Subcutaneous adipose tissue (tissue), 4 donors: ENCODE data around the gene CAMSAP1. TPM values are rescaled to one million over a fixed set of nuclear protein-coding genes. Genes with fewer than 3 reads are reported as not detected.

Source experiments
- total RNA-seq, 4 donors: library from RNA; depleted of rRNA; stranded (reverse); fragments of >200 nt; gene quantifications; one replicate each; pipeline ENCODE4 v1.1.0, GENCODE V29; 2016
- TF ChIP-seq, protein P1 (sequence below): fragments of 450-650 bp; IDR thresholded peaks from one replicate; pipeline ENCODE4 v1.5.1; 2016; ENCODE audit warnings: low read depth, mild to moderate bottlenecking, control low read depth, antibody characterized with exemption, moderate library complexity

The CAMSAP1 gene
- total RNA-seq, 4 donors from 2014 or later = 23.6 to 35.0 (median 24.1) TPM

DNA sequence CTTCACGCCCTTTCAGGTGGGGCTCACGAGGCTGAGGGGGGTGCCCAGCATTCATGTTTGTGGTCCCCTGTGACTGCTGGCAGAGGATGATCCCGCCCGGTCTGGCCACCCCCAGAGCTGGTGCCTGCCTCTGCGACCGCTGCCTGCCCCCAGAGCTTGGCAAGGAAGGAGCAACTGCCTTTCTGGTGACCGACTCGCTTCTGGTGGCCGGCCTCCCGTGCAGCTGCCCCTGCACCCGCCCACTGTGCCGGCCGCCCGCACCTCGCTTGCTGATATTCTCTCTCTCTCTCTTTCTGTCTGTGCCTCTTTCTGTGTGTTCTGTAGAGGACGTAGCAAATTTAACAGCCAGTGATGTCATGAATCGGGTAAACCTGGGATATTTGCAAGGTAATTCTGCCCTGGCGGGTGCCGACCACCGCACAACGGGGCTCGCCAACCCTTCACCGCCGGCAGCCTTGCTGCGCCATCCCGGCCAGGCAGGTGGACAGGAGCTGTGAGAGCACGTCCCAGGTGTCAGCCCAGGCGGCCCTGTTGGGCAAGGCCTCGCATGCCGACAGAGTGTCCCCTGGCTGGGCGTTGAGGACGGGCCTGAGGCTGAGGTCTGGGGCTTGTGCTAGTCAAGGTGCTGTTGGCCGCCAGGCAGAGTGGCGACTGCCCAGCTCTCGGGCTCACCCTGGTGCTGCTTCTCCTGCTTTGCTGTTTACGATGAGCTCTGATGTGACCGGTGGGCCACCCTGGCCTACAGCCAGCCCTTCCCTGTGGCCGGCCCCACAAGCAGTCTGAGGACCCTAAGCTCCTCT lies 119.4 kb downstream of the CAMSAP1 start:
- TF ChIP-seq, protein P1, sequence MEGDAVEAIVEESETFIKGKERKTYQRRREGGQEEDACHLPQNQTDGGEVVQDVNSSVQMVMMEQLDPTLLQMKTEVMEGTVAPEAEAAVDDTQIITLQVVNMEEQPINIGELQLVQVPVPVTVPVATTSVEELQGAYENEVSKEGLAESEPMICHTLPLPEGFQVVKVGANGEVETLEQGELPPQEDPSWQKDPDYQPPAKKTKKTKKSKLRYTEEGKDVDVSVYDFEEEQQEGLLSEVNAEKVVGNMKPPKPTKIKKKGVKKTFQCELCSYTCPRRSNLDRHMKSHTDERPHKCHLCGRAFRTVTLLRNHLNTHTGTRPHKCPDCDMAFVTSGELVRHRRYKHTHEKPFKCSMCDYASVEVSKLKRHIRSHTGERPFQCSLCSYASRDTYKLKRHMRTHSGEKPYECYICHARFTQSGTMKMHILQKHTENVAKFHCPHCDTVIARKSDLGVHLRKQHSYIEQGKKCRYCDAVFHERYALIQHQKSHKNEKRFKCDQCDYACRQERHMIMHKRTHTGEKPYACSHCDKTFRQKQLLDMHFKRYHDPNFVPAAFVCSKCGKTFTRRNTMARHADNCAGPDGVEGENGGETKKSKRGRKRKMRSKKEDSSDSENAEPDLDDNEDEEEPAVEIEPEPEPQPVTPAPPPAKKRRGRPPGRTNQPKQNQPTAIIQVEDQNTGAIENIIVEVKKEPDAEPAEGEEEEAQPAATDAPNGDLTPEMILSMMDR = no peak

DNA sequence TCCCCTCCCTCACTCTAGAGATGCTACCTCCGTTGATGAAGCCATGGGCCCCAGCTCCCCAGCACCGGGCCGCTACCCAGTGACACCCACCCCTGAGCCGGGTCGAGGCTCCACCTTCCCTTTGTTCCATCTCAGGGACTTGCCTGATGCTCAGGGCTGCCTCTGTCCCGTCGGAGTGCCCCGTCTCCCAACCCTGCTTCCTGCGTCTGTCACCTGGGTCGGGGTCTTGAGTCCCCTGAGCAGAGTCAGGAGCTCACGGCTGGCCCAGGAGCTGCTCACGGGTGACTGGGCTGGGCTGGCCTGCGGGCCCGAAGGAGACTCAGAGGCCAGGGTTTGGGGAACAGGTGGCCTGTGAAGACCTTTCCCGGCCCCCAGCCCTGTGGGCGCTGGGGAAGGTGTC lies 120.0 kb downstream of the CAMSAP1 start:
- TF ChIP-seq, protein P1 = no peak

DNA sequence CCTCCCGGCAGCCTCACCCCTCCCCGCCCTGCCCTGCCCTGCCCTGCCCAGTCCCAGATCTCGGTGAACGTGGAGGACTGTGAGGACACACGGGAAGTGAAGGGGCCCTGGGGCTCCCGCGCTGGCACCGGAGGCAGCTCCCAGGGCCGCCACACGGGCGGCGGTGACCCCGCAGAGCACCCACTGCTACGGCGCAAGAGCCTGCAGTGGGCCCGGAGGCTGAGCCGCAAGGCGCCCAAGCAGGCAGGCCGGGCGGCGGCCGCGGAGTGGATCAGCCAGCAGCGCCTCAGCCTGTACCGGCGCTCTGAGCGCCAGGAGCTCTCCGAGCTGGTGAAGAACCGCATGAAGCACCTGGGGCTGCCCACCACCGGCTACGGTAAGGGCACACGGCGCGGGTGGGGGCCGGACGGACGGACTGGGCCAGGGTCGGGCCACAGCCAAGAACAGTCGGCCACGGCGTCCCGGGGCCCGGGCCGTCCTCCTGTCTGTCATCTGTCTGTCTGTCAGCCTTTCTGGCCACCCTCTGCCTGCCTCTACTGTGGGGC lies 121.1 kb downstream of the CAMSAP1 start:
- TF ChIP-seq, protein P1 = no peak

DNA sequence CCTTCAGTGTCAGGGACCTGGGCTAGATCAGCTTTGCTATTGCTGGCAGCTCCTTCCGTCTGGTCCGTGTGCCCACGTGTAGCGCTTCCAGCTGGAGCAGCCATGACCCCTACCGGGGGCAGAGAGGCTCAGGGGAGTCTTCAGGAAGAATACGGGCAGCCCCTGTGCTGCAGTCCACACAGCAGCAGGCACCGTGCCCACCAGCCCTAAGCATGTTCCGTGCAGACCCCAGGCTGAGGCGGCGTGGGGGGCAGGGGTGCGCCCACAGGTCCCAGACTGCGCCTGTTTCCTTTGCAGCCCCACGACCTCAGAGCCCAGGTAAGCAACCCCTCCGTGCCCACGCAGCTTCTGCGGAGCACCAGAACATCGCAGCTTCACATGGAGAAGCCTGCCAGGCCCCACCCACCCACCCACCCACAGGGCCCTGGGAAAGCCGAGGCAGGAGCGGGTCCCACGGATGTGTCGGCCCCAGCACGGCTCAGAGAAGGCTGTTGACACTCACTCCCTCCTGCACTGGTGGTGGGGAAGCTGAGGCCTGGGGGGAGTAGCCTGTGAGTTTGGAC lies 122.3 kb downstream of the CAMSAP1 start:
- TF ChIP-seq, protein P1 = no peak

DNA sequence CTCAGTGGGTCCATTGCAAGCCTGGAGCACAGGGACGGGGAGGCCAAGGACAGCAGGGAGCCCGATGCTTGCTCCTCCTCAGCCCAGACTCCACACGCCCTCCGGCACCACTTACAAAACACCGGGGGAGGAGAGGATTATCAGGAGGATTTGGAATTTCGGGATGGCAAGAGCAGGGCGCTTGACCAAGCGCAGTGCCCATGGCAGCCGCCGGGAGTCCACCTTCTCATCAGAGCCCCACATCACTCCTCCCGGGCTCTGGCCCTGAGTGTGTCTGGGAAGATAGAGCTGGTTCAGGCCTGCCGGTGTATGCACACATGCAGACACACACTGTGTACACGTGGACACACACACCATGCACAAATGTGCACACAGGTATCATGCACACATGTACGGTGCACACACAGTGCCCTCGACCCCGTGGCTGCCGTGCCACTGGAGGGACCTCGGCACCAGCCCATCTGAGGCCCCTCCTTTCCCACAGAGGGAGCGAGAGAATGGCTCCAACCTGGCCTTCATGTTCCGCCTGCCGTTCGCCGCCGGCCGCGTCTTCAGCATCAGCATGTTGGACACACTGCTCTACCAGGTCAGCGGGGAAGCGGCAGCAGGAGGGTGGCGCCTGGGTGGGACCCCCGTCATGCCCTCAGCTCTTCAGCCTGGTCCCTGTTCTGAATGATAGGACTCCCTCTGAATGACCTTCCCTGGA lies 123.7 kb downstream of the CAMSAP1 start:
- TF ChIP-seq, protein P1 = no peak

DNA sequence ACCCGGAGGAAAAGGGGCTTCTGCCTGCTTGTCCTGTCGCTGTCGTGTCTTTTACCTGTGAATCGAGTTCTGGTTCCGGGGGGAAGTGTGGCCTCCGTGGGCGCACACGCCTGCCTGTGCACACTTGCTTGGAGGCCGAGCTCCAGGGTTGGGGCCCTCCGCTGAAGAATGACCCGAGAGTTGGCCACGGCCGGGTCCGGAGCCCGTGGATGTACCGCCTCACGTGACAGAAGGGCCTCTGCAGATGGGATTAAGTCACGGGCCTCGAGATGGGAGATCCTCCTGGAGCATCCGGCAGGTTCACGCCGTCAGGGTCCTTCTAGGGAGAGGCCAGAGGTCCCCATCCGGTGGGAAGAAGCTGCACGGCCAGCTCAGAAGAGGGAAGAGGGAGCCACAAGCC lies 124.4 kb downstream of the CAMSAP1 start:
- TF ChIP-seq, protein P1 = no peak

DNA sequence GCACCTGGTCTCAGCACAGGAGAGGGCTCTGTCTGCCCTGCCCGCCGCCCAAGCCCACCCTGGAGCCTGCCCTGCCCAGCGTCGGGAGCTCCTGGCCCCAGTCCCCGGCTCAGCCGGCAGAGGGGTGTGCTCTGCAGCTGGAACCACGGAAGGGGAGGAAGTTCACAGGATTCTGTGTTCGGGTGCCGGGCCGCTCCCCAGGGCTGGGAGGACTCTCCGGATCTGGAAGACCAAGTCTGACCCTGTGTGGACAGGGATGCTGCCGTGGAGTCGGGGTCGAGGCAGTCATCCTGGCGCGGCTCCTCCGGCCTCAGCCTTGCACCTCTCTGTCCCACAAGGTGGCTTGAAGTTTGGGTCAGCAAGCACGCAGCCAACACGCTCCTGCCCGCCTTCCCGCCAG lies 126.7 kb downstream of the CAMSAP1 start:
- TF ChIP-seq, protein P1 = no peak
